ENCODE measurements around the gene METTL2B. TPM values are rescaled to one million over a fixed set of nuclear protein-coding genes. Genes with fewer than 3 reads are reported as not detected.
"Not testable (repeated sequence)": the region's sequence is repeated elsewhere in the genome, so short reads cannot be mapped to it uniquely, and the experiment has no call there.

METTL2B gene
- total and polyA plus RNA-seq, 2 experiments from 2014 or later: 19.2 to 36.5 TPM

DNA sequence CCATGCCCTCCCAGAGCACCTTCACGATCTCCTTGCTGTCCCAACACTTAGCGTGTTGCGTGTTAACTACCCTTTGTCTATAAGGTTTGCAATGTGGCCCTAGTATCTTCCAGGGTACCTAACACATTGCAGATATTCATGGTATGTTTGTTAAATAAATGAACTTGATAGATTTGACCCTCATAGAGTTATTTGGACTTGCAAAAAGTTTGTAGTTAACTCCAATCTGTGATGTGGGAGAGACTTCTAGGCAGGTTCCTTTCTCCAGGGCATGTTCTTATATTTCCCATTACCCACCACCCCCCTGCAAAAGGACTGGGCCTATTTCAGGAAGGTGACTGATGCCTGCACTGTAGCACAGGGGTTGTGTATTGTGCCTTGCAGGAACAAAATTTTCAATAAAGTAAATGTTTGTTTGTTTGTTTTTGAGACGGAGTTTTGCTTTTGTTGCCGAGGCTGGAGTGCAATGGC, 20.3 kb upstream of the METTL2B start:
- H3K9me3 ChIP-seq (ENCODE audit: low read depth): no peaks in the 10 kb centered on the region
- H3K4me3 ChIP-seq: peak overlapping the region; percentile 82
- H3K9ac ChIP-seq: peak overlapping the region; percentile 86
- H3K79me2 ChIP-seq (ENCODE audit: insufficient read depth): peaks cover 51% of the 10 kb centered on the region
- in situ Hi-C loops (cut with MboI): no loop called here
- H2AFZ ChIP-seq: peak overlapping the region; percentile 74
- peak overlapping the region; percentile 86 for H3K4me2 ChIP-seq (ENCODE audit: unreplicated experiment)
- H3K4me1 ChIP-seq (ENCODE audit: insufficient read depth): peaks cover 28% of the 10 kb centered on the region
- H3K9me2 ChIP-seq (ENCODE audit: insufficient read depth): no peaks in the 10 kb centered on the region
- no peak for TF ChIP-seq EZH2phosphoT487 (IDR thresholded peaks at IDR 0.05; ENCODE audit: insufficient read depth, low read depth)
- no peak for TF ChIP-seq EZH2 (IDR thresholded peaks at IDR 0.05; ENCODE audit: insufficient read depth, poor library complexity, severe bottlenecking)
- H3K27ac ChIP-seq: peak overlapping the region; percentile 97
- H3K27me3 ChIP-seq (replicated peaks; ENCODE audit: insufficient read depth): no peaks in the 10 kb centered on the region
- 2 to 3% methylated on average over 5 of the region's 5 CpGs for WGBS, 2 experiments (ENCODE audit: low coverage in 1 of 2, low lambda C conversion rate in 2 of 2, missing lambda C conversion rate in 2 of 2)
- DNase-seq: peak; percentile 33
- no peaks in the 10 kb centered on the region for H4K20me1 ChIP-seq (ENCODE audit: insufficient read depth)
- H3K36me3 ChIP-seq (ENCODE audit: low read depth): no peaks in the 10 kb centered on the region
- peaks cover 37% of the 10 kb centered on the region for H3F3A ChIP-seq (ENCODE audit: insufficient read depth)

- H3K27me3 ChIP-seq (replicated peaks; ENCODE audit: insufficient read depth); H3K27ac ChIP-seq; H3K9me2 ChIP-seq (ENCODE audit: insufficient read depth); H3K9me3 ChIP-seq (ENCODE audit: low read depth); DNase-seq; H3K36me3 ChIP-seq (ENCODE audit: low read depth); in situ Hi-C loops (cut with MboI); H4K20me1 ChIP-seq (ENCODE audit: insufficient read depth); H2AFZ ChIP-seq: not testable (repeated sequence)
- Histone ChIP-seq H3K9ac (peak overlapping the region; percentile 86), H3K79me2 (ENCODE audit: insufficient read depth) (peaks cover 61% of the 10 kb centered on the region), H3K4me3 (peak overlapping the region; percentile 82; the same call in 1 of the 2 replicates), H3F3A (ENCODE audit: insufficient read depth) (peaks cover 29% of the 10 kb centered on the region), H3K4me2 (ENCODE audit: unreplicated experiment) (peak overlapping the region; percentile 86), H3K4me1 (ENCODE audit: insufficient read depth) (peaks cover 28% of the 10 kb centered on the region)
- 84 to 87% methylated on average over 6 of the region's 6 CpGs for WGBS, 2 experiments (ENCODE audit: low coverage in 1 of 2, low lambda C conversion rate in 2 of 2, missing lambda C conversion rate in 2 of 2)
These were observed 19.2 kb upstream of the METTL2B start for GRCh38 chr7:128457385-128457784.

DNA sequence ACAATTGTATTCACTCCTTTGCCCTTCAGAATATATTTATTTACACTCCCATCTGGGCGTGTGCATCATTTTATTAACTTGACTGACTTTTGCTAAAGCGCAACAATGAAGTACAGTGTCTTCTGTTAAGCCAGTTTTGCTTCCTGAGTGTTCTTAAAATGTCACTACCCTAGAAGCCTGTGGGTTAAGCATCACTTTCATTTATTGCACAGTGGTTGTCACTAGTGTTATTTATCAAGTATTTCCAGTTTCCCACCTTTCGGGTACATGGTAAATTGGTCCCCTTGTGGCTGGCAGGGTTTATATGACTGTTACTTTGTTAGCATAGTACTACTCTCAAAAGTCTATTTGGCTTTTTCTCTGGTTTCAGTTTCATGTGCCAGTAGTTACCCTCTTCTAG, 17.6 kb upstream of the METTL2B start:
- TF ChIP-seq EZH2phosphoT487 (IDR thresholded peaks at IDR 0.05; ENCODE audit: insufficient read depth, low read depth) (no peak), EZH2 (IDR thresholded peaks at IDR 0.05; ENCODE audit: insufficient read depth, poor library complexity, severe bottlenecking) (no peak)
- H2AFZ ChIP-seq: no peak overlapping the region
- H3K9me3 ChIP-seq (ENCODE audit: low read depth): no peaks in the 10 kb centered on the region
- no peaks in the 10 kb centered on the region for H4K20me1 ChIP-seq (ENCODE audit: insufficient read depth)
- no peak overlapping the region for H3K27ac ChIP-seq
- peaks cover 63% of the 10 kb centered on the region for H3K79me2 ChIP-seq (ENCODE audit: insufficient read depth)
- H3K36me3 ChIP-seq (ENCODE audit: low read depth): no peaks in the 10 kb centered on the region
- no peaks in the 10 kb centered on the region for H3K9me2 ChIP-seq (ENCODE audit: insufficient read depth)
- in situ Hi-C loops (cut with MboI): no loop called here
- DNase-seq: no peak
- peaks cover 23% of the 10 kb centered on the region for H3K4me1 ChIP-seq (ENCODE audit: insufficient read depth)
- H3K4me3 ChIP-seq: no peak overlapping the region
- H3F3A ChIP-seq (ENCODE audit: insufficient read depth): peaks cover 25% of the 10 kb centered on the region
- H3K4me2 ChIP-seq (ENCODE audit: unreplicated experiment): no peak overlapping the region
- H3K9ac ChIP-seq: no peak overlapping the region
- 36 to 41% methylated on average over 3 of the region's 3 CpGs for WGBS, 2 experiments (ENCODE audit: low coverage in 1 of 2, low lambda C conversion rate in 2 of 2, missing lambda C conversion rate in 2 of 2)
- no peaks in the 10 kb centered on the region for H3K27me3 ChIP-seq (replicated peaks; ENCODE audit: insufficient read depth)

DNA sequence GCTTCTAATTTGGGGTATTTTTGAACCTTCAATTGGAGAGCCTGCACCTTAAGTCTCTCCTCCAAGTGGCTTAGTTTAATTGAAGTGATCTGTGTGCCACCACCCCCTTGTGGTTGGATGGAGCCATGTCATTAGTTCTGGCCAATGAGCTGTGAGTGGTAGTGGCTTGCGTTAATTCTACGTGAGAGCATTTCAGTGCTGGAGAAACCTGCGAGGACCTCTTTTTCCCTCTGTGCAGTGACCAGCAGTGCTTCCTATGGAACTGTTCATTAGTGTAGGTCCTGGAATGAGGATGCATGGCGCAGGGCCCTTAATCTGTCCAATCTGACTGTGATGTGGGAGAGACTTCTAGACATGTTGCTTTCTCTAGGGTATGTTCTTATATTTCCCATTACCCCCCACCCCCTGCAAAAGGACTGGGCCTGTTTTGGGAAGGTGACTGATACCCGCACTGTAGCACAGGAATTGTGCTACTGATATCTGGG, 17.1 kb upstream of the METTL2B start:
- Histone ChIP-seq H3K4me1 (ENCODE audit: insufficient read depth) (peaks cover 18% of the 10 kb centered on the region), H3K9ac (no peak overlapping the region), H3K4me2 (ENCODE audit: unreplicated experiment) (no peak overlapping the region), H3K79me2 (ENCODE audit: insufficient read depth) (peaks cover 63% of the 10 kb centered on the region), H3F3A (ENCODE audit: insufficient read depth) (peaks cover 23% of the 10 kb centered on the region), H3K36me3 (ENCODE audit: low read depth) (no peaks in the 10 kb centered on the region), H4K20me1 (ENCODE audit: insufficient read depth) (no peaks in the 10 kb centered on the region), H3K9me2 (ENCODE audit: insufficient read depth) (no peaks in the 10 kb centered on the region), H3K4me3 (no peak overlapping the region), H3K9me3 (ENCODE audit: low read depth) (no peaks in the 10 kb centered on the region), H2AFZ (no peak overlapping the region), H3K27me3 (replicated peaks; ENCODE audit: insufficient read depth) (no peaks in the 10 kb centered on the region), H3K27ac (no peak overlapping the region)
- no peak for TF ChIP-seq EZH2phosphoT487 (IDR thresholded peaks at IDR 0.05; ENCODE audit: insufficient read depth, low read depth)
- no peak for TF ChIP-seq EZH2 (IDR thresholded peaks at IDR 0.05; ENCODE audit: insufficient read depth, poor library complexity, severe bottlenecking)
- 42 to 43% methylated on average over 5 of the region's 5 CpGs for WGBS, 2 experiments (ENCODE audit: low coverage in 1 of 2, low lambda C conversion rate in 2 of 2, missing lambda C conversion rate in 2 of 2)
- in situ Hi-C loops (cut with MboI): no loop called here
- peak; percentile 81 for DNase-seq

GRCh38 chr7:128462460-128462859, 14.1 kb upstream of the METTL2B start:
- peaks cover 45% of the 10 kb centered on the region for H3K79me2 ChIP-seq (ENCODE audit: insufficient read depth)
- no peak overlapping the region for H3K9ac ChIP-seq
- no peaks in the 10 kb centered on the region for H3K36me3 ChIP-seq (ENCODE audit: low read depth)
- no peak overlapping the region for H3K4me3 ChIP-seq
- no peaks in the 10 kb centered on the region for H3K9me3 ChIP-seq (ENCODE audit: low read depth)
- WGBS, 2 experiments (ENCODE audit: low coverage in 1 of 2, low lambda C conversion rate in 2 of 2, missing lambda C conversion rate in 2 of 2): 72 to 75% methylated on average over 5 of the region's 5 CpGs
- no peaks in the 10 kb centered on the region for H4K20me1 ChIP-seq (ENCODE audit: insufficient read depth)
- no peaks in the 10 kb centered on the region for H3K9me2 ChIP-seq (ENCODE audit: insufficient read depth)
- 0 out of 2 replicates have a peak, but pooled peaks cover 6% of the 10 kb centered on the region for H3K4me1 ChIP-seq (ENCODE audit: insufficient read depth)
- no peak overlapping the region for H2AFZ ChIP-seq
- H3F3A ChIP-seq (ENCODE audit: insufficient read depth): peaks cover 15% of the 10 kb centered on the region
- H3K27ac ChIP-seq: no peak overlapping the region
- no peak overlapping the region for H3K4me2 ChIP-seq (ENCODE audit: unreplicated experiment)
- in situ Hi-C loops (cut with MboI): no loop called here
- DNase-seq: no peak
- TF ChIP-seq EZH2phosphoT487 (IDR thresholded peaks at IDR 0.05; ENCODE audit: insufficient read depth, low read depth) (no peak), EZH2 (IDR thresholded peaks at IDR 0.05; ENCODE audit: insufficient read depth, poor library complexity, severe bottlenecking) (no peak)
- no peaks in the 10 kb centered on the region for H3K27me3 ChIP-seq (replicated peaks; ENCODE audit: insufficient read depth)

DNA sequence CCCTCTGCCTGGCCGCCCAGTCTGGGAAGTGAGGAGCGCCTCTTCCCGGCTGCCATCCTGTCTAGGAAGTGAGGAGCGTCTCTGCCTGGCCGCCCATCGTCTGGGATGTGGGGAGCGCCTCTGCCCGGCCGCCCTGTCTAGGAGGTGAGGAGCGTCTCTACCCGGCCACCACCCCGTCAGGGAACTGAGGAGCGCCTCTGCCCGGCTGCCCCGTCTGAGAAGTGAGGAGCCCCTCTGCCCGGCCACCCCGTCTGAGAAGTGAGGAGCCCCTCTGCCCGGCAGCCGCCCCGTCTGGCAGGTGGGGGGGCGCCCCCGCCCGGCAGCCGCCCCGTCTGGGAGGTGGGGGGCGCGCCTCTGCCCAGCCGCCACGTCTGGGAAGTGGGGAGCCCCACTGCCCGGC, 13.2 kb upstream of the METTL2B start:
- H2AFZ ChIP-seq; H3K36me3 ChIP-seq (ENCODE audit: low read depth); DNase-seq; H3K4me1 ChIP-seq (ENCODE audit: insufficient read depth); H3K9me3 ChIP-seq (ENCODE audit: low read depth); H3K9ac ChIP-seq; H4K20me1 ChIP-seq (ENCODE audit: insufficient read depth); in situ Hi-C loops (cut with MboI); H3K9me2 ChIP-seq (ENCODE audit: insufficient read depth); H3K4me2 ChIP-seq (ENCODE audit: unreplicated experiment); H3K27ac ChIP-seq; H3K4me3 ChIP-seq; H3K27me3 ChIP-seq (replicated peaks; ENCODE audit: insufficient read depth): not testable (repeated sequence)
- Histone ChIP-seq H3K79me2 (ENCODE audit: insufficient read depth) (peaks cover 36% of the 10 kb centered on the region), H3F3A (ENCODE audit: insufficient read depth) (peaks cover 13% of the 10 kb centered on the region)
- WGBS, 2 experiments (ENCODE audit: low coverage in 1 of 2, low lambda C conversion rate in 2 of 2, missing lambda C conversion rate in 2 of 2): 92 to 93% methylated on average over 14 to 30 of the region's 30 CpGs

DNA sequence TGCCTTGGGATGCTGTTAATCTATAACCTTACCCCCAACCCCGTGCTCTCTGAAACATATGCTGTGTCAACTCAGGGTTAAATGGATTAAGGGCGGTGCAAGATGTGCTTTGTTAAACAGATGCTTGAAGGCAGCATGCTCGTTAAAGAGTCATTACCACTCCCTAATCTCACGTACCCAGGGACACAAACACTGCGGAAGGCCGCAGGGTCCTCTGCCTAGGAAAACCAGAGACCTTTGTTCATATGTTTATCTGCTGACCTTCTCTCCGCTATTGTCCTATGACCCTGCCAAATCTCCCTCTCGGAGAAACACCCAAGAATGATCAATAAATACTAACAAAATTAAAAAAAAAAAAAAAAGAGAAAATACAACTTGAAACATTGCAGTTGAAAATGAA, 12.6 kb upstream of the METTL2B start:
- H4K20me1 ChIP-seq (ENCODE audit: insufficient read depth); H3K4me3 ChIP-seq; H3K9ac ChIP-seq; H3K4me1 ChIP-seq (ENCODE audit: insufficient read depth); H3K27me3 ChIP-seq (replicated peaks; ENCODE audit: insufficient read depth); H3K36me3 ChIP-seq (ENCODE audit: low read depth); DNase-seq; H3K9me2 ChIP-seq (ENCODE audit: insufficient read depth); in situ Hi-C loops (cut with MboI); H3K4me2 ChIP-seq (ENCODE audit: unreplicated experiment); H3F3A ChIP-seq (ENCODE audit: insufficient read depth); H3K27ac ChIP-seq; H3K9me3 ChIP-seq (ENCODE audit: low read depth); H2AFZ ChIP-seq: not testable (repeated sequence)
- peaks cover 30% of the 10 kb centered on the region for H3K79me2 ChIP-seq (ENCODE audit: insufficient read depth)
- 73 to 80% methylated on average over 7 to 8 of the region's 8 CpGs for WGBS, 2 experiments (ENCODE audit: low coverage in 1 of 2, low lambda C conversion rate in 2 of 2, missing lambda C conversion rate in 2 of 2)
